ENCODE data around the gene NCBP2L. TPM values are rescaled to one million over a fixed set of nuclear protein-coding genes. Genes with fewer than 3 reads are reported as not detected.
"Not testable (repeated sequence)": the region's sequence is repeated elsewhere in the genome, so short reads cannot be mapped to it uniquely, and the experiment has no call there.

The NCBP2L gene
- total RNA-seq, 1 donor from 2014 or later, result not detected

- DNase-seq (ENCODE audit: low spot score), result no peak
These were observed 26.9 kb downstream of the NCBP2L start for GRCh38 chrX:107804427-107804826.

GRCh38 chrX:107805179-107805578, 27.6 kb downstream of the NCBP2L start:
- no peak for DNase-seq (ENCODE audit: low spot score)

GRCh38 chrX:107810053-107810452, 32.5 kb downstream of the NCBP2L start:
- DNase-seq (ENCODE audit: low spot score), result not testable (repeated sequence)

- DNase-seq (ENCODE audit: low spot score), result no peak
These were observed 41.5 kb downstream of the NCBP2L start for GRCh38 chrX:107818900-107819521.

- no peak for DNase-seq (ENCODE audit: low spot score)
These were observed 45.5 kb downstream of the NCBP2L start for GRCh38 chrX:107823042-107823441.

GRCh38 chrX:107823456-107823855, 45.9 kb downstream of the NCBP2L start:
- no peak for DNase-seq (ENCODE audit: low spot score)

- no peak for DNase-seq (ENCODE audit: low spot score)
These were observed 48.2 kb downstream of the NCBP2L start, which contains the start of gene MID2 for GRCh38 chrX:107825698-107826237. Gene MID2, plus strand, starts transcription at chrX:107825866. Its CDS starts 561 bp downstream, at chrX:107826427.

- DNase-seq (ENCODE audit: low spot score), result no peak
These were observed 48.9 kb downstream of the NCBP2L start for GRCh38 chrX:107826238-107827029.

- DNase-seq (ENCODE audit: low spot score), result no peak
These were observed 49.7 kb downstream of the NCBP2L start for GRCh38 chrX:107827030-107827831.

GRCh38 chrX:107827852-107828251, 50.3 kb downstream of the NCBP2L start:
- DNase-seq (ENCODE audit: low spot score), result no peak

GRCh38 chrX:107829878-107830277, 52.3 kb downstream of the NCBP2L start:
- no peak for DNase-seq (ENCODE audit: low spot score)

GRCh38 chrX:107831071-107831730, 53.7 kb downstream of the NCBP2L start:
- no peak for DNase-seq (ENCODE audit: low spot score)

GRCh38 chrX:107834275-107835201, 57.0 kb downstream of the NCBP2L start:
- DNase-seq (ENCODE audit: low spot score), result no peak

- DNase-seq (ENCODE audit: low spot score), result no peak
These were observed 59.4 kb downstream of the NCBP2L start for GRCh38 chrX:107836958-107837357.

- no peak for DNase-seq (ENCODE audit: low spot score)
These were observed 63.4 kb downstream of the NCBP2L start for GRCh38 chrX:107840971-107841370.

GRCh38 chrX:107842715-107843400, 65.3 kb downstream of the NCBP2L start:
- DNase-seq (ENCODE audit: low spot score), result no peak
